SJSA1 (cell line): ENCODE results near the gene TREML1. TPM values are rescaled to one million over a fixed set of nuclear protein-coding genes. Genes with fewer than 3 reads are reported as not detected.
"Not testable (repeated sequence)": the region's sequence is repeated elsewhere in the genome, so short reads cannot be mapped to it uniquely, and the experiment has no call there.

Source experiments
- DNase-seq, 2 experiments: peaks; one replicate each; pipeline ENCODE4 v3.0.0-alpha.2; 2015 to 2020; ENCODE audit warnings: low spot score in 2 of 2, low read depth in 1 of 2
- H3K27ac ChIP-seq: fragments of 250-450 bp; sonication (Bioruptor Pico); 2 replicates; pipeline ENCODE4 v1.5.1; 2020; ENCODE audit warnings: mild to moderate bottlenecking, moderate library complexity
- H3K27me3 ChIP-seq: fragments of 250-450 bp; sonication (Bioruptor Pico); replicated peaks from 2 replicates; pipeline ENCODE4 v1.5.1; 2020; ENCODE audit warnings: mild to moderate bottlenecking, moderate library complexity
- H3K36me3 ChIP-seq: fragments of 250-450 bp; sonication (Bioruptor Pico); 2 replicates; pipeline ENCODE4 v1.5.1; 2020; ENCODE audit warnings: mild to moderate bottlenecking
- H3K4me1 ChIP-seq: fragments of 250-450 bp; sonication (Bioruptor Pico); replicated peaks from 2 replicates; pipeline ENCODE4 v1.6.1; 2021; ENCODE audit warnings: mild to moderate bottlenecking
- H3K4me3 ChIP-seq: fragments of 250-450 bp; sonication (Bioruptor Pico); 2 replicates; pipeline ENCODE4 v1.5.1; 2020; ENCODE audit warnings: mild to moderate bottlenecking
- H3K9me3 ChIP-seq: fragments of 250-450 bp; sonication (Bioruptor Pico); replicated peaks from 2 replicates; pipeline ENCODE4 v1.5.1; 2020; ENCODE audit warnings: mild to moderate bottlenecking
- total RNA-seq: library from RNA; depleted of rRNA; stranded (reverse); fragments of >200 nt; shearing (Covaris generic); gene quantifications from 2 replicates; pipeline ENCODE4 v1.2.3, GENCODE V29; 2014; rRNA removed

TREML1 gene
- not detected in 2 replicates for total RNA-seq

GRCh38 chr6:41153992-41154625 lies at the start of gene TREML1:
Gene TREML1 (minus strand): TSS chr6:41154347. CDS start chr6:41154288, 59 bp downstream.
- no peak for DNase-seq
- 0 out of 2 replicates have a peak, but pooled peaks cover 9% of the 10 kb centered on the region for H3K27me3 ChIP-seq
- no peak within 1 kb of the TSS for H3K27ac ChIP-seq
- no peaks in the 10 kb centered on the region for H3K4me1 ChIP-seq
- no peaks in the 10 kb centered on the region for H3K9me3 ChIP-seq
- H3K4me3 ChIP-seq: no peak within 1 kb of the TSS
- H3K36me3 ChIP-seq: no peaks in the 10 kb centered on the region

GRCh38 chr6:41201764-41202173 lies 47.6 kb upstream of the TREML1 start:
- Histone ChIP-seq H3K27me3 (peaks cover 8% of the 10 kb centered on the region; the same call in 1 of the 2 replicates), H3K9me3 (no peaks in the 10 kb centered on the region), H3K36me3 (no peaks in the 10 kb centered on the region), H3K4me1 (no peaks in the 10 kb centered on the region), H3K4me3 (no peak overlapping the region), H3K27ac (no peak overlapping the region)
- DNase-seq: no peak

- Histone ChIP-seq H3K27ac (no peak within 1 kb of the TSS), H3K9me3 (no peaks in the 10 kb centered on the region), H3K4me1 (no peaks in the 10 kb centered on the region), H3K36me3 (no peaks in the 10 kb centered on the region), H3K4me3 (no peak within 1 kb of the TSS), H3K27me3 (peaks cover 5% of the 10 kb centered on the region; the same call in 1 of the 2 replicates)
- DNase-seq: no peak
These were observed 47.0 kb upstream of the TREML1 start, which contains the start of gene TREML2 for GRCh38 chr6:41200901-41201763. Gene TREML2 (minus strand): TSS chr6:41201149. CDS start chr6:41201008, 141 bp downstream.

GRCh38 chr6:41200296-41200900 lies 46.3 kb upstream of the TREML1 start:
- H3K27ac ChIP-seq: no peak overlapping the region
- DNase-seq: no peak
- no peak overlapping the region for H3K4me3 ChIP-seq
- H3K27me3 ChIP-seq: peaks cover 5% of the 10 kb centered on the region
- no peaks in the 10 kb centered on the region for H3K36me3 ChIP-seq
- no peaks in the 10 kb centered on the region for H3K4me1 ChIP-seq
- no peaks in the 10 kb centered on the region for H3K9me3 ChIP-seq

- no peaks in the 10 kb centered on the region for H3K36me3 ChIP-seq
- H3K9me3 ChIP-seq: no peaks in the 10 kb centered on the region
These were observed 45.6 kb upstream of the TREML1 start for GRCh38 chr6:41199552-41200246.

GRCh38 chr6:41197234-41197633 lies 43.1 kb upstream of the TREML1 start:
- Histone ChIP-seq H3K4me1 (no peaks in the 10 kb centered on the region), H3K36me3 (no peaks in the 10 kb centered on the region), H3K4me3 (no peak overlapping the region), H3K27ac (no peak overlapping the region), H3K27me3 (peaks cover 5% of the 10 kb centered on the region), H3K9me3 (no peaks in the 10 kb centered on the region)
- DNase-seq: no peak

More at GRCh38 chr6:41199552-41200246, 45.6 kb upstream of the TREML1 start:
- Histone ChIP-seq H3K27me3 (peaks cover 5% of the 10 kb centered on the region), H3K4me1 (no peaks in the 10 kb centered on the region), H3K27ac (no peak overlapping the region), H3K4me3 (no peak overlapping the region)
- DNase-seq: no peak

- Histone ChIP-seq H3K27ac (no peak overlapping the region), H3K4me3 (no peak overlapping the region), H3K4me1 (no peaks in the 10 kb centered on the region), H3K36me3 (no peaks in the 10 kb centered on the region), H3K27me3 (peaks cover 5% of the 10 kb centered on the region), H3K9me3 (0 out of 2 replicates have a peak, but pooled peaks cover 3% of the 10 kb centered on the region)
- DNase-seq: no peak
These were observed 40.2 kb upstream of the TREML1 start for GRCh38 chr6:41194386-41194785.

- Histone ChIP-seq H3K27me3 (peaks cover 5% of the 10 kb centered on the region), H3K9me3 (0 out of 2 replicates have a peak, but pooled peaks cover 3% of the 10 kb centered on the region), H3K27ac (no peak overlapping the region), H3K4me1 (no peaks in the 10 kb centered on the region), H3K4me3 (no peak overlapping the region), H3K36me3 (no peaks in the 10 kb centered on the region)
- no peak for DNase-seq
These were observed 39.7 kb upstream of the TREML1 start for GRCh38 chr6:41193884-41194283.

GRCh38 chr6:41193171-41193734 lies 39.1 kb upstream of the TREML1 start:
- DNase-seq: no peak
- Histone ChIP-seq H3K9me3 (0 out of 2 replicates have a peak, but pooled peaks cover 3% of the 10 kb centered on the region), H3K4me1 (no peaks in the 10 kb centered on the region), H3K27me3 (peaks cover 5% of the 10 kb centered on the region), H3K4me3 (no peak overlapping the region), H3K36me3 (no peaks in the 10 kb centered on the region), H3K27ac (no peak overlapping the region)

GRCh38 chr6:41191569-41191968 lies 37.4 kb upstream of the TREML1 start:
- no peak for DNase-seq
- H3K27me3 ChIP-seq: peaks cover 5% of the 10 kb centered on the region
- 0 out of 2 replicates have a peak, but pooled peaks cover 3% of the 10 kb centered on the region for H3K9me3 ChIP-seq
- H3K36me3 ChIP-seq: no peaks in the 10 kb centered on the region
- no peaks in the 10 kb centered on the region for H3K4me1 ChIP-seq
- H3K4me3 ChIP-seq: no peak overlapping the region
- no peak overlapping the region for H3K27ac ChIP-seq

- no peaks in the 10 kb centered on the region for H3K36me3 ChIP-seq
- DNase-seq: no peak
- no peaks in the 10 kb centered on the region for H3K4me1 ChIP-seq
- no peak overlapping the region for H3K4me3 ChIP-seq
- H3K27me3 ChIP-seq: peaks cover 7% of the 10 kb centered on the region; the same call in 1 of the 2 replicates
- 0 out of 2 replicates have a peak, but pooled peaks cover 3% of the 10 kb centered on the region for H3K9me3 ChIP-seq
- H3K27ac ChIP-seq: no peak overlapping the region
These were observed 36.6 kb upstream of the TREML1 start for GRCh38 chr6:41190791-41191190.

GRCh38 chr6:41189967-41190366 lies 35.8 kb upstream of the TREML1 start:
- no peaks in the 10 kb centered on the region for H3K36me3 ChIP-seq
- H3K27me3 ChIP-seq: 0 out of 2 replicates have a peak, but pooled peaks cover 7% of the 10 kb centered on the region
- no peak for DNase-seq
- 0 out of 2 replicates have a peak, but pooled peaks cover 3% of the 10 kb centered on the region for H3K9me3 ChIP-seq
- H3K4me1 ChIP-seq: no peaks in the 10 kb centered on the region
- no peak overlapping the region for H3K27ac ChIP-seq
- H3K4me3 ChIP-seq: no peak overlapping the region

- H3K9me3 ChIP-seq, H3K36me3 ChIP-seq, H3K27me3 ChIP-seq, H3K4me1 ChIP-seq, H3K4me3 ChIP-seq, DNase-seq, H3K27ac ChIP-seq: not testable (repeated sequence)
These were observed 34.9 kb upstream of the TREML1 start for GRCh38 chr6:41189046-41189445.
